Measurements from ENCODE around the gene GPSM1.

Gene GPSM1

GRCh38 chr9:136280535-136281315 lies 46.6 kb upstream of the GPSM1 start:
- ChIA-PET POLR2A (no interaction called here), CTCF (no interaction called here)
- TF ChIP-seq BHLHE40 (IDR thresholded peaks at IDR 0.05; ENCODE audit: borderline replicate concordance), result no peak
- TF ChIP-seq L3MBTL2 (conservative IDR thresholded peaks at IDR 0.05), result no peak
- TF ChIP-seq ZNF384 (IDR thresholded peaks at IDR 0.05), result no peak
- no peak for TF ChIP-seq PKNOX1 (IDR thresholded peaks at IDR 0.05)
- TF ChIP-seq CTBP1 (IDR thresholded peaks at IDR 0.05; ENCODE audit: borderline replicate concordance), result no peak
- TF ChIP-seq NFRKB (IDR thresholded peaks at IDR 0.05), result no peak
- no peak for TF ChIP-seq TARDBP (IDR thresholded peaks at IDR 0.05)
- TF ChIP-seq FOXK2 (IDR thresholded peaks at IDR 0.05), result no peak
- TF ChIP-seq ARNT (IDR thresholded peaks at IDR 0.05), result no peak
- TF ChIP-seq FOXA1 (IDR thresholded peaks at IDR 0.05), result no peak
- TF ChIP-seq SP1 (IDR thresholded peaks at IDR 0.05), result no peak
- TF ChIP-seq ELF4 (IDR thresholded peaks at IDR 0.05), result no peak
- TF ChIP-seq FOXM1 (IDR thresholded peaks at IDR 0.05; ENCODE audit: borderline replicate concordance), result no peak
- DNase-seq (ENCODE audit: extremely low spot score), result no peak

GRCh38 chr9:136281421-136282271 lies 45.7 kb upstream of the GPSM1 start:
- ChIA-PET CTCF (no interaction called here), POLR2A (no interaction called here)
- no peak for DNase-seq (ENCODE audit: extremely low spot score)
- TF ChIP-seq ELF4 (IDR thresholded peaks at IDR 0.05), result no peak
- no peak for TF ChIP-seq CTBP1 (IDR thresholded peaks at IDR 0.05; ENCODE audit: borderline replicate concordance)
- no peak for TF ChIP-seq L3MBTL2 (conservative IDR thresholded peaks at IDR 0.05)
- no peak for TF ChIP-seq PKNOX1 (IDR thresholded peaks at IDR 0.05)
- TF ChIP-seq ZNF384 (IDR thresholded peaks at IDR 0.05), result no peak
- no peak for TF ChIP-seq LEF1 (IDR thresholded peaks at IDR 0.05; ENCODE audit: borderline replicate concordance)
- no peak for TF ChIP-seq NFRKB (IDR thresholded peaks at IDR 0.05)
- TF ChIP-seq HDGF (IDR thresholded peaks at IDR 0.05; ENCODE audit: borderline replicate concordance), result no peak
- TF ChIP-seq SP1 (IDR thresholded peaks at IDR 0.05), result no peak
- no peak for TF ChIP-seq ARNT (IDR thresholded peaks at IDR 0.05)
- no peak for TF ChIP-seq FOXM1 (IDR thresholded peaks at IDR 0.05; ENCODE audit: borderline replicate concordance)
- no peak for TF ChIP-seq FOXK2 (IDR thresholded peaks at IDR 0.05)

GRCh38 chr9:136282272-136282861 lies 45.0 kb upstream of the GPSM1 start:
- ChIA-PET POLR2A (no interaction called here), CTCF (no interaction called here)
- no peak for DNase-seq (ENCODE audit: extremely low spot score)
- TF ChIP-seq SP1 (IDR thresholded peaks at IDR 0.05) (no peak), ELF4 (IDR thresholded peaks at IDR 0.05) (no peak), BHLHE40 (IDR thresholded peaks at IDR 0.05; ENCODE audit: borderline replicate concordance) (no peak), PKNOX1 (IDR thresholded peaks at IDR 0.05) (no peak), FOXK2 (IDR thresholded peaks at IDR 0.05) (no peak), LEF1 (IDR thresholded peaks at IDR 0.05; ENCODE audit: borderline replicate concordance) (no peak), TARDBP (IDR thresholded peaks at IDR 0.05) (no peak), ARNT (IDR thresholded peaks at IDR 0.05) (no peak), NFRKB (IDR thresholded peaks at IDR 0.05) (no peak), HDGF (IDR thresholded peaks at IDR 0.05; ENCODE audit: borderline replicate concordance) (no peak), FOXA1 (IDR thresholded peaks at IDR 0.05) (no peak), CTBP1 (IDR thresholded peaks at IDR 0.05; ENCODE audit: borderline replicate concordance) (no peak), FOXM1 (IDR thresholded peaks at IDR 0.05; ENCODE audit: borderline replicate concordance) (no peak), SUZ12 (IDR thresholded peaks at IDR 0.05) (no peak), ZNF384 (IDR thresholded peaks at IDR 0.05) (no peak), L3MBTL2 (conservative IDR thresholded peaks at IDR 0.05) (no peak)

GRCh38 chr9:136283291-136284235 lies 43.8 kb upstream of the GPSM1 start:
- ChIA-PET POLR2A (no interaction called here), CTCF (interaction anchor here (1.2 kb wide), 1 partner anchor 113 kb away, joined by 3 read pairs; no protein-coding TSS in a partner anchor)
- TF ChIP-seq L3MBTL2 (conservative IDR thresholded peaks at IDR 0.05) (no peak), NFRKB (IDR thresholded peaks at IDR 0.05) (no peak), ELF4 (IDR thresholded peaks at IDR 0.05) (no peak), FOXA1 (IDR thresholded peaks at IDR 0.05) (no peak), FOXK2 (IDR thresholded peaks at IDR 0.05) (no peak), TARDBP (IDR thresholded peaks at IDR 0.05) (no peak), ZNF384 (IDR thresholded peaks at IDR 0.05) (no peak), CTBP1 (IDR thresholded peaks at IDR 0.05; ENCODE audit: borderline replicate concordance) (no peak), SUZ12 (IDR thresholded peaks at IDR 0.05) (no peak)
- DNase-seq (ENCODE audit: extremely low spot score), result peak; percentile 88

All from HEK293T (cell line).